HUES48 (cell line): Measurements from ENCODE around the gene UBE2I.
A peak's percentile ranks its signal among the peaks of the same experiment; 100 is the strongest.
"Not testable (repeated sequence)": the region's sequence is repeated elsewhere in the genome, so short reads cannot be mapped to it uniquely, and the experiment has no call there.

Experiments
- H3K27ac ChIP-seq: one replicate; pipeline ENCODE4 v1.7.0; 2013; ENCODE audit warnings: low read depth, low read length, inconsistent platforms
- H3K27me3 ChIP-seq: 2 replicates; pipeline ENCODE4 v1.6.1; 2013; ENCODE audit warnings: mild to moderate bottlenecking, low read length; ENCODE audit not compliant: control insufficient read depth, insufficient read depth
- H3K36me3 ChIP-seq: 2 replicates; pipeline ENCODE4 v1.6.1; 2013; ENCODE audit warnings: low read length; ENCODE audit not compliant: control insufficient read depth, insufficient read depth
- H3K4me1 ChIP-seq: 2 replicates; pipeline ENCODE4 v1.6.1; 2013; ENCODE audit warnings: mild to moderate bottlenecking, low read length; ENCODE audit not compliant: control insufficient read depth, insufficient read depth
- H3K4me3 ChIP-seq: 2 replicates; pipeline ENCODE4 v1.5.1; 2013; ENCODE audit warnings: mild to moderate bottlenecking, low read depth, low read length
- H3K9ac ChIP-seq: 2 replicates; pipeline ENCODE4 v1.6.1; 2013; ENCODE audit warnings: mild to moderate bottlenecking, low read depth, low read length, moderate library complexity
- H3K9me3 ChIP-seq: 2 replicates; pipeline ENCODE4 v1.6.1; 2013; ENCODE audit warnings: low read length; ENCODE audit not compliant: control insufficient read depth, insufficient read depth

Gene UBE2I

GRCh38 chr16:1324286-1324826, 14.9 kb downstream of the UBE2I start:
- Histone ChIP-seq H3K27ac (no peak overlapping the region), H3K9ac (no peak overlapping the region), H3K4me1 (no peaks in the 10 kb centered on the region), H3K9me3 (no peaks in the 10 kb centered on the region), H3K36me3 (peaks cover 55% of the 10 kb centered on the region), H3K4me3 (no peak overlapping the region), H3K27me3 (no peaks in the 10 kb centered on the region)

DNA sequence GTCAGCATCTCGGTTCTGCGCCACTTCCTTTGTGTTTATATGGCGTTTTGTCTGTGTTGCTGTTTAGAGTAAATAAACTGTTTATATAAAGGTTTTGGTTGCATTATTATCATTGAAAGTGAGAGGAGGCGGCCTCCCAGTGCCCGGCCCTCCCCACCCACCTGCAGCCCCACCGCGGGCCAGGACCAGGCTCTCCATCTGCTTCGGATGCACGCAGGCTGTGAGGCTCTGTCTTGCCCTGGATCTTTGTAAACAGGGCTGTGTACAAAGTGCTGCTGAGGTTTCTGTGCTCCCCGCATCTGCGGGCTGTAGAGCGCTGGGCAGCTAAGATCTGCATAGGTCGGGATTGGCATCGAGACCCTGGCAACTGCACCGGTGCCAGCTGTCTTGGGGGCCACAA, 15.8 kb downstream of the UBE2I start:
- Histone ChIP-seq H3K4me3 (no peak overlapping the region), H3K4me1 (no peaks in the 10 kb centered on the region), H3K36me3 (peaks cover 46% of the 10 kb centered on the region), H3K27ac (no peak overlapping the region), H3K9ac (no peak overlapping the region), H3K9me3 (no peaks in the 10 kb centered on the region), H3K27me3 (no peaks in the 10 kb centered on the region)

DNA sequence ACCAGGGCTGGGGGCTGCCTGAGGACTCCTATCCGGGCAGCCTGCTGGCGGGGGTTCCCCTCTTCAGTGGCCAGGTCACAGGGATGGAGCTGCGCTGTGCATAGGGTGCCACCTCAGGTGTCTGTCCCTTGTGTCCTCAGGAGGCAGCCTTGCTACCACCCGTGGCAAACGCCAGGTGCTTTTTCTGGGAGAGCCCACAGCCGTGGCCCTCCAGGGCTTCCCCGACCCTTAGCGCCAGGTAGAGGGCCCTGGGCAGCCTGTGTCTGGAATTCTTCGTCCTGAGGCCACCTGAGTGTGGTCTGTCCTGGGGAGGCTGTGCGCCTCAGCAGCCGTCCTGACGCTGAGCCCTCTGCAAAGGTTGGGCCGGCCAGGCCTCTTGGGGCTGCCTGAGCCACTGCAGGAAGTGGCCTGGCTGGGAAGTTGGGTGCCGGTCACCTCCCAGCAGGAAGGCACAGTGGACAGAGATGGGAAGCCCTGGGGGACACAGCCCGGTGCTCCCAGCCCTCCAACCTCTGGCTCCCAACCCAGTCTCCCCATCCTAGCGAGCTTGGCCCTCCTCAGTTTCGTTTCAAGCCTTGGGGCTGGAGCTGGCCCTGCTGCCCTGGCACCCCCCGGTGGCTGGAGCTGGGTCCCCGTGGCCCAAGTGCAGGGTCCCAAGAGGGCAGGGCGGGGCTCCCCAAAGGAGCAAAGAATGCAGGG, 16.4 kb downstream of the UBE2I start:
- Histone ChIP-seq H3K27me3 (no peaks in the 10 kb centered on the region), H3K4me3 (no peak overlapping the region), H3K9me3 (no peaks in the 10 kb centered on the region), H3K4me1 (no peaks in the 10 kb centered on the region), H3K36me3 (peaks cover 41% of the 10 kb centered on the region), H3K27ac (peak overlapping the region; percentile 5), H3K9ac (no peak overlapping the region)

GRCh38 chr16:1326391-1326790, 17.0 kb downstream of the UBE2I start:
- Histone ChIP-seq H3K4me3 (no peak overlapping the region), H3K36me3 (peaks cover 35% of the 10 kb centered on the region), H3K9ac (no peak overlapping the region), H3K9me3 (no peaks in the 10 kb centered on the region), H3K4me1 (peaks cover 3% of the 10 kb centered on the region; the same call in 1 of the 2 replicates), H3K27ac (peak overlapping the region; percentile 5), H3K27me3 (no peaks in the 10 kb centered on the region)

DNA sequence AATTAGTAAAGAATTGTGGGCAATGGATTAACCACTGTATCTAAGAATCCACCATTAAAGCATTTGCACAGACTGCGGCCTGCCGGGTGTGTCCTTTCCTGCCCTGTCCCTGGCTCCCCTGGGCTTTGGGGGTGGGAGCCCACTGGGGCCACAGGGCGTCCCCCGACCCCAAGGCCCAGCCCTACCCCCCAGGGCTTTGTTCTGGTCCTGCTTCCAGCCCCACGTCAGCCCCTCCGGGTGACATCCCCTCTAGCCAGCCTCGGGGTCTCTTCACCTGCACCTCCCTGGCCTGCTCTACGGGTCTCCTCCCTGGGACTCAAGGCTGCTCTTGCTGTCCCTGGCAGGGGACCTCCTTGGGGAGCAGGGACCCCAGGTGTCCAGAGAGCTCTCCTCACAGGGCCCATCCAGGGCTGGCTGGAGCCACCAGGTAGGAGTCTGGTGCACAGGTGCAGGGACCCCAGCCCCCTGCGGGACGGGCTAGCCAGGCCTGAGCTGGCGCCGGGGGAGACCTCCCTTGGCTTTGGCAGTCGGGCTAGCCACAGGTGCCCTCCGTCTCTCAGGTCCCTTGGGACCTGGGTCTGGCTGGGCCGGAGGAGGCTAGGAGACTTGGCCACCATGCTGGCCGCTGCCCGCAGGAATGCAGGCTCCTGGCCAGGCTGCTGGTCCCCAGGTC, 17.6 kb downstream of the UBE2I start:
- Histone ChIP-seq H3K4me1 (peaks cover 9% of the 10 kb centered on the region; the same call in 1 of the 2 replicates), H3K9ac (no peak overlapping the region), H3K27ac (no peak overlapping the region), H3K36me3 (peaks cover 28% of the 10 kb centered on the region), H3K9me3 (no peaks in the 10 kb centered on the region), H3K4me3 (no peak overlapping the region), H3K27me3 (peaks cover 3% of the 10 kb centered on the region; the same call in 1 of the 2 replicates)

GRCh38 chr16:1327619-1327947, 18.1 kb downstream of the UBE2I start:
- no peak overlapping the region for H3K9ac ChIP-seq
- peaks cover 11% of the 10 kb centered on the region; the same call in 1 of the 2 replicates for H3K4me1 ChIP-seq
- H3K9me3 ChIP-seq: no peaks in the 10 kb centered on the region
- H3K27ac ChIP-seq: no peak overlapping the region
- no peak overlapping the region for H3K4me3 ChIP-seq
- peaks cover 24% of the 10 kb centered on the region for H3K36me3 ChIP-seq
- peaks cover 8% of the 10 kb centered on the region for H3K27me3 ChIP-seq

GRCh38 chr16:1328136-1328535, 18.7 kb downstream of the UBE2I start:
- not testable (repeated sequence) for H3K4me3 ChIP-seq, H3K9ac ChIP-seq, H3K9me3 ChIP-seq, H3K27ac ChIP-seq
- Histone ChIP-seq H3K4me1 (peaks cover 11% of the 10 kb centered on the region; the same call in 1 of the 2 replicates), H3K27me3 (peaks cover 13% of the 10 kb centered on the region), H3K36me3 (peaks cover 24% of the 10 kb centered on the region)

DNA sequence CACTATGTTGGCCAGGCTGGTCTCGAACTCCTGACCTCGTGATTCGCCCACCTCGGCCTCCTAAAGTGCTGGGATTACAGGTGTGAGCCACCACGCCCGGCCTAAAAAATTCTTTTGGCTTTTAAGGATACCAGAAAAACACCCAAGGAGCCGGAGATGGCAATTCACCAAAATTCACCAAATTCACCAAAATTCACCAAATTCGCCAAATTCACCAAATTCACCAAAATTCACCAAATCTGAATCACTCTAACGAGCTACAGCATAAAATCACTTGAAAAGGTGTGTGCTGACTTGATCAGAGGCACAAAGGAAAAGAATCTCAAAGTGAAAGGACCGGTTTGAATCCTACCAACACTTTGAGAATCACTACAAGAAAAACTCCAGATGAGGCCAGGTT, 19.5 kb downstream of the UBE2I start:
- not testable (repeated sequence) for H3K9ac ChIP-seq, H3K4me3 ChIP-seq
- peaks cover 11% of the 10 kb centered on the region; the same call in 1 of the 2 replicates for H3K4me1 ChIP-seq

GRCh38 chr16:1330260-1330914, 21.0 kb downstream of the UBE2I start:
- Histone ChIP-seq H3K27ac (no peak overlapping the region), H3K36me3 (0 out of 2 replicates have a peak, but pooled peaks cover 2% of the 10 kb centered on the region), H3K4me1 (peaks cover 11% of the 10 kb centered on the region; the same call in 1 of the 2 replicates)

More for the DNA sequence above, 19.5 kb downstream of the UBE2I start:
- H3K9me3 ChIP-seq, H3K27ac ChIP-seq: not testable (repeated sequence)
- Histone ChIP-seq H3K27me3 (peaks cover 20% of the 10 kb centered on the region), H3K36me3 (peaks cover 16% of the 10 kb centered on the region)

DNA sequence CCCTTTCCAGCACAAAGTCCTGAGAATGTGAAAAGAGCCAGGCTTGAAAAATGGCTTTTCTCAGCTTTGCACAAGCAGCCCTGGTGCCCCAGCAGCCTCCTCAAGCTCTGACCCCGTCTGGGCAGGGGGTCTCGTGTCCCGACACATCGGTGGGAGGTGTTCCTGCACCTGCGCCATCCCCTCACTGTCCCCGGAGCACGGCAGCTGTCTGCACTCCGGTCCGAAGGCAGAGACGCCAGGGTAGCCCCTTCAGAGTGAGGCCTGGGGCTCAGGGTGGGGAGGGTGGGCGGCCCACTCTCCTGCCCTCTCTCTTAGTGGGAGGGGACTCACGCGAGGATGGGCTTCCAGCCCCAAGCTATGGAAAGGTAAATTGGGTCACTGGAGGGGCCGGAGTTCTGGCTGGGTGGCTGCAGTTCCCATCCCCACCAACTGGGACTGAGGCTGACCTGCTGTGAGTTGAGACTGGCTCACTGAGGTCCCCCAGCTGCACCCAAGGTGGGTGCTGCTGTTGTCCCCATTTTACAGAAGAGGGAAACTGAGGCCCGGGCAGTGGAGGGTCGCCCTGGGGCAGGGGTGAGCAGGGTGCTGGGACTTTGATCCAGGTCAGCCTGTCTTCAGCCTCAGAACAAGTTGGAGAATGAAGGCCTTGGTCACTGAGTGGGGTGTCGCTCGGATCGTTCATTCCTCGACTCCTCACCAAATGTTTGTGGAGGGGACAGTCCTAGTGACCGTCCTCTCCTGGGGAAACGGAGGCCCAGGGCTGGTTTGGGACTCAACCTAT, 21.7 kb downstream of the UBE2I start:
- H3K4me1 ChIP-seq: peaks cover 11% of the 10 kb centered on the region; the same call in 1 of the 2 replicates
- H3K27me3 ChIP-seq: peaks cover 41% of the 10 kb centered on the region
- no peaks in the 10 kb centered on the region for H3K36me3 ChIP-seq
- no peak overlapping the region for H3K9ac ChIP-seq
- H3K4me3 ChIP-seq: peak overlapping the region; percentile 54
- peak overlapping the region; percentile 88 for H3K27ac ChIP-seq
- no peaks in the 10 kb centered on the region for H3K9me3 ChIP-seq

More at GRCh38 chr16:1330260-1330914, 21.0 kb downstream of the UBE2I start:
- no peak overlapping the region for H3K4me3 ChIP-seq
- peaks cover 34% of the 10 kb centered on the region for H3K27me3 ChIP-seq
- no peaks in the 10 kb centered on the region for H3K9me3 ChIP-seq
- no peak overlapping the region for H3K9ac ChIP-seq
